ENCODE data around the gene SLC27A3. TPM values are rescaled to one million over a fixed set of nuclear protein-coding genes. Genes with fewer than 3 reads are reported as not detected.

SLC27A3 gene
- total RNA-seq, 4 donors from 2014 or later = 12.3 to 124 (median 22.0) TPM

- Histone ChIP-seq H3K36me3 (no peaks in the 10 kb centered on the region), H3K4me3 (no peak overlapping the region), H3K4me1 (peaks cover 0 to 11% (median 5%) of the 10 kb centered on the region in 4 donors), H3K27ac (no peak overlapping the region), H3K9me3 (no peaks in the 10 kb centered on the region), H3K27me3 (no peaks in the 10 kb centered on the region)
- TF ChIP-seq POLR2A (IDR thresholded peaks at IDR 0.05) = no peak
- no peak for TF ChIP-seq CTCF (IDR thresholded peaks at IDR 0.05)
- no peak for DNase-seq
Measured at GRCh38 chr1:153792631-153793041, 17.4 kb downstream of the SLC27A3 start.

GRCh38 chr1:153793261-153793972, 18.2 kb downstream of the SLC27A3 start:
- no peaks in the 10 kb centered on the region for H3K9me3 ChIP-seq
- H3K27me3 ChIP-seq = no peaks in the 10 kb centered on the region
- no peak for TF ChIP-seq CTCF (IDR thresholded peaks at IDR 0.05)
- no peak for TF ChIP-seq POLR2A (IDR thresholded peaks at IDR 0.05)
- no peak for DNase-seq
- no peaks in the 10 kb centered on the region for H3K36me3 ChIP-seq
- H3K27ac ChIP-seq = no peak overlapping the region
- peaks cover 0 to 11% (median 5%) of the 10 kb centered on the region in 4 donors for H3K4me1 ChIP-seq
- no peak overlapping the region for H3K4me3 ChIP-seq

- Histone ChIP-seq H3K36me3 (no peaks in the 10 kb centered on the region), H3K27ac (no peak overlapping the region), H3K9me3 (no peaks in the 10 kb centered on the region), H3K4me3 (no peak overlapping the region), H3K27me3 (no peaks in the 10 kb centered on the region), H3K4me1 (peaks cover 0 to 11% (median 3%) of the 10 kb centered on the region in 4 donors)
- no peak for DNase-seq
- TF ChIP-seq POLR2A (IDR thresholded peaks at IDR 0.05) = no peak
- TF ChIP-seq CTCF (IDR thresholded peaks at IDR 0.05) = no peak
Measured at GRCh38 chr1:153793973-153794615, 18.9 kb downstream of the SLC27A3 start.

- H3K4me1 ChIP-seq = peaks cover 0 to 11% (median under 1%) of the 10 kb centered on the region in 4 donors
- no peaks in the 10 kb centered on the region for H3K27me3 ChIP-seq
- DNase-seq = peak in 1 of 3 donors; percentile 45
- TF ChIP-seq POLR2A (IDR thresholded peaks at IDR 0.05) (no peak), CTCF (IDR thresholded peaks at IDR 0.05) (no peak)
- no peaks in the 10 kb centered on the region for H3K36me3 ChIP-seq
- H3K27ac ChIP-seq = no peak overlapping the region
- H3K4me3 ChIP-seq = no peak overlapping the region
- no peaks in the 10 kb centered on the region for H3K9me3 ChIP-seq
Measured at GRCh38 chr1:153794624-153795329, 19.6 kb downstream of the SLC27A3 start.

GRCh38 chr1:153795330-153795837, 20.2 kb downstream of the SLC27A3 start:
- DNase-seq = peak in 1 of 3 donors; percentile 45
- no peak for TF ChIP-seq POLR2A (IDR thresholded peaks at IDR 0.05)
- no peak for TF ChIP-seq CTCF (IDR thresholded peaks at IDR 0.05)
- Histone ChIP-seq H3K36me3 (no peaks in the 10 kb centered on the region), H3K27me3 (no peaks in the 10 kb centered on the region), H3K9me3 (no peaks in the 10 kb centered on the region), H3K4me3 (no peak overlapping the region), H3K4me1 (peaks cover 0 to 11% (median 0%) of the 10 kb centered on the region in 4 donors), H3K27ac (no peak overlapping the region)

Data from Peyer's patch (tissue), 4 donors.